Activated naive CD4-positive, alpha-beta T cell treated with anti-CD3 and anti-CD28 coated beads, Interleukin-2, amount 50 U/mL, for 24 hours (primary cell): ENCODE data around the gene RARRES1.

Experiments used
- H3K27ac Mint-ChIP-seq: one replicate; pipeline ENCODE4 v1.8.0; 2021; ENCODE audit warnings: mild to moderate bottlenecking, mixed read lengths
- H3K27me3 Mint-ChIP-seq: one replicate; pipeline ENCODE4 v1.8.0; 2021; ENCODE audit warnings: mixed read lengths
- H3K36me3 Mint-ChIP-seq: one replicate; pipeline ENCODE4 v1.8.0; 2021; ENCODE audit warnings: mixed read lengths
- H3K4me1 Mint-ChIP-seq: one replicate; pipeline ENCODE4 v1.8.0; 2021; ENCODE audit warnings: mixed read lengths
- H3K4me3 Mint-ChIP-seq: one replicate; pipeline ENCODE4 v1.8.0; 2021; ENCODE audit warnings: mild to moderate bottlenecking, mixed read lengths
- H3K9me3 Mint-ChIP-seq: one replicate; pipeline ENCODE4 v1.8.0; 2021; ENCODE audit warnings: mixed read lengths

RARRES1 gene

GRCh38 chr3:158769952-158770740, 37.9 kb upstream of the RARRES1 start:
- H3K27ac Mint-ChIP-seq = no peak overlapping the region
- no peaks in the 10 kb centered on the region for H3K9me3 Mint-ChIP-seq
- H3K27me3 Mint-ChIP-seq = no peaks in the 10 kb centered on the region
- no peaks in the 10 kb centered on the region for H3K36me3 Mint-ChIP-seq
- peaks cover under 1% of the 10 kb centered on the region for H3K4me1 Mint-ChIP-seq
- H3K4me3 Mint-ChIP-seq = no peak overlapping the region

DNA sequence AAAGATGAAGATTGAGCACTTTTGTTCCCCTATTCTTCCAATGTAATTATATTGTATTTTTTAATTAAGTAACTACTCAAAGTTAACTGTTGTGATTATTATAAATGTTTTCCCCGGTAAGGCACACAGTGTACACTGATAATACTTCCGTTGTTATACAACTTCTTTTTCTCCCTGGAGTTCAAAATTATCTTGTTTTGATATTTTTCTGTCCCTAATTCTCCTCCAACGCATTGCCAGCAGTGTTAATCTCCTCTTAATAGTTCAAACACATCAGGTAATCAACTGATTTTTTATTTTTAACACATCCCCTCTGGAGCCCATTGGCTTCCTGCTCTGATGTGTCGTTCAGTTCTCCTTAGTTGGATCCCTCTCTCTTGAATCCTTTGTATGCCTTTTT, 37.3 kb upstream of the RARRES1 start:
- no peaks in the 10 kb centered on the region for H3K4me1 Mint-ChIP-seq

DNA sequence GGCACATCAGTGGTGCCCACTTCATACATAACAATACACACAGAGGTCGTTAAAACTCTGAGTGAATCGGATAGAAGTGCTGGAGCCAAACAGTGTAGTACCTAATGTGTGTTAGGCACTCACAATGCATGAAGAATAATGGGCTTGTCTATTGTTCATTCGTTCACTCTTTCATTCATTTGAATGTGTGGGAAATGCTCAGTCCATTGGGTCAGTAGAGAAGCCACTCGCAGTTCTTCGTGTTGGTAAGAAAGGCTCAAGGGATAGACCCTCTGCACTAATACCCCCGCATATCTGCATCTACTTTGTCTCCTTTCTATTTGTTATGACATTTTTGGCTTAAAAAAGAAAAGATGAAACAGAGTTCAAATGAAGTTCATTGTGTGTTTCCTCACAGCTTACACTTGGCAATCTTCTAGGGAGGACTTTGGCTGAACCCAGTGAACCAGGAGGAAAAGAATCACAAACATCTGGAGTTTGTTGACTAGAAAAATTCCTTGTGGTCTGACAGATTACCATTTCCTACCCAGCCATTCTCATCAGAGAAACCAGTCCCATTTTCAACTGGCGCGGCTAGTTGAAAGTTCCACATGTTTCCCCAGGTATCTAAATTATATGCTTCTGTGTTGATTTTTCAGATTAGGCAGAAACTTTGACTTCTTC, 36.8 kb upstream of the RARRES1 start:
- Mint-ChIP-seq H3K9me3 (no peaks in the 10 kb centered on the region), H3K27me3 (no peaks in the 10 kb centered on the region), H3K4me1 (no peaks in the 10 kb centered on the region), H3K27ac (no peak overlapping the region), H3K36me3 (no peaks in the 10 kb centered on the region), H3K4me3 (no peak overlapping the region)

More for the DNA sequence above, 37.3 kb upstream of the RARRES1 start:
- no peak overlapping the region for H3K4me3 Mint-ChIP-seq
- H3K36me3 Mint-ChIP-seq = no peaks in the 10 kb centered on the region
- H3K9me3 Mint-ChIP-seq = no peaks in the 10 kb centered on the region
- H3K27me3 Mint-ChIP-seq = no peaks in the 10 kb centered on the region
- H3K27ac Mint-ChIP-seq = no peak overlapping the region

- Mint-ChIP-seq H3K27ac (no peak overlapping the region), H3K4me3 (no peak overlapping the region), H3K36me3 (no peaks in the 10 kb centered on the region), H3K4me1 (no peaks in the 10 kb centered on the region), H3K27me3 (no peaks in the 10 kb centered on the region), H3K9me3 (no peaks in the 10 kb centered on the region)
Observed at GRCh38 chr3:158768361-158768787, 36.1 kb upstream of the RARRES1 start.

DNA sequence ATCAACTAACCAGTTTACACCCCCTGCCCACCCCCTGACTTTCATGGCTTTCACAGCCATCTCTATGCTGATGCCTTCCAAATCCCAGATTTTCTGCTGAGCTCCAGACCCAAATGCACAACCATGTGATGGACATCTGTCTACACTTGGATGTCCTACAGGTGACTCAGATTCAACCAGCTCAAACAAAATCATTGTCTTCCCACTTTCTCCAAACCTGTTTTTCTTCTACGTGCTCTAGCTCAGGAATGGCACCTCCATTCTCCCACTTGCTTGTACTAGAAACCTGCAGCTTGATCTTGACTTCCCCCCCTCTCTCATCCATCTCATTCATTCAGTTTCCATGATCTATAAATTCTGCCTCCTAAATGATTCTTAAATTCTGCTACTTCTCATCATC, 34.1 kb upstream of the RARRES1 start:
- no peak overlapping the region for H3K27ac Mint-ChIP-seq
- no peaks in the 10 kb centered on the region for H3K9me3 Mint-ChIP-seq
- no peak overlapping the region for H3K4me3 Mint-ChIP-seq
- H3K36me3 Mint-ChIP-seq = no peaks in the 10 kb centered on the region
- H3K27me3 Mint-ChIP-seq = no peaks in the 10 kb centered on the region
- H3K4me1 Mint-ChIP-seq = no peaks in the 10 kb centered on the region

GRCh38 chr3:158765518-158766205, 33.4 kb upstream of the RARRES1 start:
- no peaks in the 10 kb centered on the region for H3K36me3 Mint-ChIP-seq
- H3K4me3 Mint-ChIP-seq = no peak overlapping the region
- H3K27ac Mint-ChIP-seq = no peak overlapping the region
- H3K27me3 Mint-ChIP-seq = no peaks in the 10 kb centered on the region
- no peaks in the 10 kb centered on the region for H3K4me1 Mint-ChIP-seq
- H3K9me3 Mint-ChIP-seq = no peaks in the 10 kb centered on the region

- Mint-ChIP-seq H3K4me3 (no peak overlapping the region), H3K27me3 (no peaks in the 10 kb centered on the region), H3K36me3 (no peaks in the 10 kb centered on the region), H3K27ac (no peak overlapping the region), H3K9me3 (no peaks in the 10 kb centered on the region), H3K4me1 (no peaks in the 10 kb centered on the region)
Observed at GRCh38 chr3:158763421-158763820, 31.2 kb upstream of the RARRES1 start.

DNA sequence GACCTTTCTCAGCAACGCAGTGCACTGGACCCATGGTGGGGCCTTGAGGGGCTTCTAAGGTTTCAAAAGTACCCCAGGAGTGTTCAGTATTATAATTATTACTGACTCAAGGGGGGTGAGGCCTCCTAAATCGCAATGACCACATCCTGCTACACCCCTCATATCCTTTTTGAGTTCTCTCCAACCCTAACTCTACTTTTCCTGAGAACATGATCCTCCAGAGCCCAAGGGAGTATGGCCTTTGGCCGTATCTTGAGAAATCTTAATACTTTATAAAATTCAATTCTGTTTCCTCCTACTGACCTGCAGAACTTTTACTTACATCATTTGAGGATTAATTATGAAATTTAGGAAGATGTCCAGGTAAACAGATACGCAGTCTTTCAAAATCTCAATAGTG, 30.4 kb upstream of the RARRES1 start:
- Mint-ChIP-seq H3K4me3 (no peak overlapping the region), H3K4me1 (no peaks in the 10 kb centered on the region), H3K27me3 (no peaks in the 10 kb centered on the region), H3K36me3 (no peaks in the 10 kb centered on the region), H3K27ac (no peak overlapping the region), H3K9me3 (no peaks in the 10 kb centered on the region)

DNA sequence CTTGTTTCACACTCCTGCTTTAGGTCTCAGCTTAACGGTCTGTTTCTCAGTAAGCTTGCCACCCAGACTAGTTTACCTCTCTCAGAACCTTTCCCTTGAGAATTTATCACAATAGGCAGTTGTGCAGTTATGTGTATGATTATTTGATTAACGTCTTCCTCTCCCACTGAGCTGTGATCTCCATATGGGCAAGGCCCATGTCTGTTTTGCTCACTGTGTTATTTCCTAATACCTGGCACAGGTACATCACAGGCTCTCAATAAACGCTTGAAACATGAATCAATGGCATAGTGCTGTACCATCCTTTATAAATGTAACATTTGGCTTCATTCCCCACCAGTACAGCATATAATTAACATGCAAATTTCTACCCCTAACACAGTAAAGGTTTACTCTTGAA, 29.1 kb upstream of the RARRES1 start:
- Mint-ChIP-seq H3K27ac (no peak overlapping the region), H3K36me3 (no peaks in the 10 kb centered on the region), H3K4me3 (no peak overlapping the region), H3K27me3 (no peaks in the 10 kb centered on the region), H3K9me3 (no peaks in the 10 kb centered on the region), H3K4me1 (no peaks in the 10 kb centered on the region)

GRCh38 chr3:158755421-158755820, 23.2 kb upstream of the RARRES1 start:
- no peaks in the 10 kb centered on the region for H3K36me3 Mint-ChIP-seq
- no peaks in the 10 kb centered on the region for H3K9me3 Mint-ChIP-seq
- no peaks in the 10 kb centered on the region for H3K4me1 Mint-ChIP-seq
- H3K4me3 Mint-ChIP-seq = no peak overlapping the region
- no peaks in the 10 kb centered on the region for H3K27me3 Mint-ChIP-seq
- no peak overlapping the region for H3K27ac Mint-ChIP-seq

- Mint-ChIP-seq H3K36me3 (peaks cover 4% of the 10 kb centered on the region), H3K4me3 (no peak overlapping the region), H3K4me1 (no peaks in the 10 kb centered on the region), H3K9me3 (no peaks in the 10 kb centered on the region), H3K27me3 (no peaks in the 10 kb centered on the region), H3K27ac (no peak overlapping the region)
Observed at GRCh38 chr3:158753854-158754253, 21.6 kb upstream of the RARRES1 start.

DNA sequence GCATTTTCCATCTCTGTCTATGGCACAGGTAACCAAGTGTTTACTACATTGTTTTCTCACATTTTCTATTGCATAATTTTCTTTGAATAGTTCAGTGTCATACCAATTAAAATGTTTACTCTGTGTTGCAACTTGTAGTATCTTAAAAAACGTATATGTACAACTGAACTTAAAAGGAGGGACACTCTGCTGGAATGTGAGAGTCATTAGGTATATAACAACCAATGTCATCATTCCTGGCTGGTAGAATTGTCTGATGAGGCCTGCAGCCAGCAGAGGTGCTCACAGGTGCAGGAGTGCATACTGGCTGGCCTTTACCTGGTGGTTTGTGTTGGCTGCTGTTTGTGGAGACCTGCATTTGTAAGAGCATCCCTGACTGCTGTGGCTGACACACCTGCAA, 19.1 kb upstream of the RARRES1 start:
- no peaks in the 10 kb centered on the region for H3K4me1 Mint-ChIP-seq
- H3K36me3 Mint-ChIP-seq = peaks cover 4% of the 10 kb centered on the region
- no peak overlapping the region for H3K27ac Mint-ChIP-seq
- H3K9me3 Mint-ChIP-seq = no peaks in the 10 kb centered on the region
- no peaks in the 10 kb centered on the region for H3K27me3 Mint-ChIP-seq
- no peak overlapping the region for H3K4me3 Mint-ChIP-seq

- Mint-ChIP-seq H3K27ac (no peak overlapping the region), H3K4me3 (no peak overlapping the region), H3K36me3 (peaks cover 4% of the 10 kb centered on the region), H3K4me1 (no peaks in the 10 kb centered on the region), H3K27me3 (no peaks in the 10 kb centered on the region), H3K9me3 (no peaks in the 10 kb centered on the region)
Observed at GRCh38 chr3:158750016-158750415, 17.8 kb upstream of the RARRES1 start.

GRCh38 chr3:158749526-158749925, 17.3 kb upstream of the RARRES1 start:
- no peak overlapping the region for H3K27ac Mint-ChIP-seq
- no peaks in the 10 kb centered on the region for H3K4me1 Mint-ChIP-seq
- peaks cover 4% of the 10 kb centered on the region for H3K36me3 Mint-ChIP-seq
- H3K27me3 Mint-ChIP-seq = no peaks in the 10 kb centered on the region
- no peaks in the 10 kb centered on the region for H3K9me3 Mint-ChIP-seq
- H3K4me3 Mint-ChIP-seq = no peak overlapping the region

DNA sequence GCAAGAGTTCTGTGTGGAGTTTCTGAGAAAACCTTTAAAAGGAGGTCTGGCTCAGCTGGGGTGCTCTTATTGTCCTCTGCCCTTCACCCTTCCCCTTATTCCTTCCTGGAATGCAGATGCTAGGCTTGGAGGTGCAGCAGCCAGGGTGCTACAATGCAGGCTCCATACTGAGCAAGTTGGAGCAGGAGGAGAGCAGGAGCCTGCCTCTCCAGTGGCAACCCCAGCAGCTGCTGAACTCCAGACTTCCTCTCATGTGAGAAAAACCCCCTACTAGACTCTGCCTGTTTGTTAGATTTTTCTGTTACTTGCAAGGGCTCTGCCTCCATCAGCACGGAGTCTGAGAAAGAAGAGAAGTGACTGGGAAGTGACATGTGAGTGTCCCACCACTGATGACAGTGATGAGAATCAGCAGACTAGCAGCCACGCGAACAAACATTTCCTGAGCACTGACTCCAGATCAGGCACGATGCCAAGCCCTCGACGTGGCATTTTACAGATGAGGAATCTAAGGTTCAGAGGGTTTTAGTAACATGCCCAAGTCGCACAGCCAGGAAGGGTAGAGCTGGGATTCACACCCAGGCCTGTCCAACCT, 16.1 kb upstream of the RARRES1 start:
- Mint-ChIP-seq H3K36me3 (peaks cover 6% of the 10 kb centered on the region), H3K27ac (no peak overlapping the region), H3K4me3 (no peak overlapping the region), H3K4me1 (no peaks in the 10 kb centered on the region), H3K9me3 (no peaks in the 10 kb centered on the region), H3K27me3 (no peaks in the 10 kb centered on the region)

GRCh38 chr3:158747417-158747816, 15.2 kb upstream of the RARRES1 start:
- no peaks in the 10 kb centered on the region for H3K27me3 Mint-ChIP-seq
- no peak overlapping the region for H3K4me3 Mint-ChIP-seq
- peaks cover 6% of the 10 kb centered on the region for H3K36me3 Mint-ChIP-seq
- no peak overlapping the region for H3K27ac Mint-ChIP-seq
- peaks cover 8% of the 10 kb centered on the region for H3K4me1 Mint-ChIP-seq
- no peaks in the 10 kb centered on the region for H3K9me3 Mint-ChIP-seq
